OCI-LY1 (cell line): ENCODE measurements around the gene SPIRE2.
"Not testable (repeated sequence)": the region's sequence is repeated elsewhere in the genome, so short reads cannot be mapped to it uniquely, and the experiment has no call there.

Source experiments
- H2AFZ ChIP-seq: fragments of 200-600 bp; sonication (generic), shearing (Covaris generic); 2 replicates; pipeline ENCODE4 v1.6.0; 2014; ENCODE audit warnings: antibody characterized with exemption, mild to moderate bottlenecking, low read length
- H3F3A ChIP-seq: fragments of 200-600 bp; sonication (generic), shearing (Covaris generic); 2 replicates; pipeline ENCODE4 v1.6.0; 2014; ENCODE audit warnings: mild to moderate bottlenecking, antibody characterized with exemption, low read length, moderate library complexity; ENCODE audit not compliant: insufficient read depth
- H3K27ac ChIP-seq: fragments of 200-600 bp; sonication (generic); 2 replicates; pipeline ENCODE4 v1.5.1; 2014; ENCODE audit warnings: low read length, mixed run types, mild to moderate bottlenecking, low read depth; ENCODE audit not compliant: poor library complexity, severe bottlenecking
- H3K27me3 ChIP-seq: fragments of 200-600 bp; sonication (generic); 2 replicates; pipeline ENCODE4 v1.6.0; 2014; ENCODE audit warnings: antibody characterized with exemption, mild to moderate bottlenecking, low read length, moderate library complexity; ENCODE audit not compliant: insufficient read depth
- H3K36me3 ChIP-seq: fragments of 200-600 bp; sonication (generic); 2 replicates; pipeline ENCODE4 v1.6.1; 2014; ENCODE audit warnings: mild to moderate bottlenecking, antibody characterized with exemption, low read length, moderate library complexity, mixed read lengths; ENCODE audit not compliant: insufficient read depth
- H3K4me1 ChIP-seq: fragments of 200-600 bp; sonication (generic); 2 replicates; pipeline ENCODE4 v1.5.1; 2014; ENCODE audit warnings: mild to moderate bottlenecking, low read length, moderate library complexity; ENCODE audit not compliant: insufficient read depth, severe bottlenecking
- H3K4me2 ChIP-seq: fragments of 200-600 bp; sonication (generic), shearing (Covaris generic); 2 replicates; pipeline ENCODE4 v1.6.1; 2014; ENCODE audit warnings: low read length
- H3K4me3 ChIP-seq: fragments of 200-600 bp; sonication (generic); 2 replicates; pipeline ENCODE4 v1.5.1; 2014; ENCODE audit warnings: low read length, low read depth, mild to moderate bottlenecking, mixed read lengths; ENCODE audit not compliant: poor library complexity, severe bottlenecking
- H3K79me2 ChIP-seq: fragments of 200-600 bp; shearing (Covaris generic); 2 replicates; pipeline ENCODE4 v1.6.1; 2016; ENCODE audit warnings: mixed run types, low read length, mixed read lengths; ENCODE audit not compliant: insufficient read depth
- H3K9ac ChIP-seq: fragments of 200-600 bp; sonication (generic), shearing (Covaris generic); 2 replicates; pipeline ENCODE4 v1.6.1; 2014; ENCODE audit warnings: mild to moderate bottlenecking, low read length, mixed read lengths
- H3K9me2 ChIP-seq: fragments of 200-600 bp; sonication (generic), shearing (Covaris generic); 2 replicates; pipeline ENCODE4 v1.6.1; 2014; ENCODE audit warnings: low read depth, mild to moderate bottlenecking, low read length, mixed read lengths
- H3K9me3 ChIP-seq: fragments of 200-600 bp; shearing (Covaris generic); 2 replicates; pipeline ENCODE4 v1.6.1; 2014; ENCODE audit warnings: low read length, mixed read lengths
- H4K20me1 ChIP-seq: fragments of 200-600 bp; sonication (generic), shearing (Covaris generic); 2 replicates; pipeline ENCODE4 v1.6.0; 2016; ENCODE audit warnings: mild to moderate bottlenecking, low read length; ENCODE audit not compliant: insufficient read depth
- EZH2 ChIP-seq: fragments of 200-600 bp; sonication (generic), shearing (Covaris generic); IDR thresholded peaks from 2 replicates; pipeline ENCODE4 v1.8.0; 2017; ENCODE audit warnings: borderline replicate concordance, mixed run types, mild to moderate bottlenecking, antibody characterized with exemption, low read length, moderate library complexity, mixed read lengths
- TF ChIP-seq, protein P1 (sequence below): fragments of 200-600 bp; sonication (generic), shearing (Covaris generic); IDR thresholded peaks from 2 replicates; pipeline ENCODE4 v1.5.1; 2017; ENCODE audit warnings: mild to moderate bottlenecking, antibody characterized with exemption, low read length, moderate library complexity, mixed read lengths

The SPIRE2 gene

DNA sequence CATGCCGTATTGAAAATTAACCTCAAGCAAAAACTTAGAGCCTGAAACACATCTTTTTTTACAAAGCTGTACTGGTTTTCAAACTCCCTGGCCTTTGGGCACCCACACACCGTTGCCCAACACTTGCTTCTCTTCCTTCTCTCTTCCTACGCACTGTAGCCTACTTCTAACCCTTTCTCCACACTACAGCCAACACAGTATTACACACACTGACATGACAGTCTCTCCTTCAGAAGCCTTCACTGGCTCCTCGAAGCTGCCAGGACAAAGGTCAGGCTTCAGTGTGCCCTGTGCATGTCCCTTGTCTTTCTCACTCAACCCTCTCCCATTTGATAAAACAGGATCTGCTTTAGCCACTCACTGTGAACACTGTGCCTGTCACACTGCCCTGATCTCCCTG is 19.8 kb upstream of the SPIRE2 start:
- no peak overlapping the region for H2AFZ ChIP-seq
- TF ChIP-seq, protein P1, sequence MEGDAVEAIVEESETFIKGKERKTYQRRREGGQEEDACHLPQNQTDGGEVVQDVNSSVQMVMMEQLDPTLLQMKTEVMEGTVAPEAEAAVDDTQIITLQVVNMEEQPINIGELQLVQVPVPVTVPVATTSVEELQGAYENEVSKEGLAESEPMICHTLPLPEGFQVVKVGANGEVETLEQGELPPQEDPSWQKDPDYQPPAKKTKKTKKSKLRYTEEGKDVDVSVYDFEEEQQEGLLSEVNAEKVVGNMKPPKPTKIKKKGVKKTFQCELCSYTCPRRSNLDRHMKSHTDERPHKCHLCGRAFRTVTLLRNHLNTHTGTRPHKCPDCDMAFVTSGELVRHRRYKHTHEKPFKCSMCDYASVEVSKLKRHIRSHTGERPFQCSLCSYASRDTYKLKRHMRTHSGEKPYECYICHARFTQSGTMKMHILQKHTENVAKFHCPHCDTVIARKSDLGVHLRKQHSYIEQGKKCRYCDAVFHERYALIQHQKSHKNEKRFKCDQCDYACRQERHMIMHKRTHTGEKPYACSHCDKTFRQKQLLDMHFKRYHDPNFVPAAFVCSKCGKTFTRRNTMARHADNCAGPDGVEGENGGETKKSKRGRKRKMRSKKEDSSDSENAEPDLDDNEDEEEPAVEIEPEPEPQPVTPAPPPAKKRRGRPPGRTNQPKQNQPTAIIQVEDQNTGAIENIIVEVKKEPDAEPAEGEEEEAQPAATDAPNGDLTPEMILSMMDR = no peak
- TF ChIP-seq EZH2 = no peak
- H3K79me2 ChIP-seq = 0 out of 2 replicates have a peak, but pooled peaks cover under 1% of the 10 kb centered on the region
- H3K36me3 ChIP-seq = peaks cover 91% of the 10 kb centered on the region
- H3K27me3 ChIP-seq = no peaks in the 10 kb centered on the region
- no peak overlapping the region for H3K4me2 ChIP-seq
- no peaks in the 10 kb centered on the region for H3K9me3 ChIP-seq
- no peak overlapping the region for H3K27ac ChIP-seq
- peaks cover 21% of the 10 kb centered on the region for H3K4me1 ChIP-seq
- no peak overlapping the region for H3K4me3 ChIP-seq
- H3F3A ChIP-seq = no peaks in the 10 kb centered on the region
- no peaks in the 10 kb centered on the region for H4K20me1 ChIP-seq
- no peaks in the 10 kb centered on the region for H3K9me2 ChIP-seq
- no peak overlapping the region for H3K9ac ChIP-seq

- no peaks in the 10 kb centered on the region for H3F3A ChIP-seq
- no peaks in the 10 kb centered on the region for H3K9me3 ChIP-seq
- H3K79me2 ChIP-seq = peaks cover 24% of the 10 kb centered on the region
- TF ChIP-seq EZH2 = no peak
- TF ChIP-seq, protein P1 = no peak
- peak overlapping the region; percentile 38; the same call in 1 of the 2 replicates for H3K9ac ChIP-seq
- H3K27me3 ChIP-seq = no peaks in the 10 kb centered on the region
- H3K4me3 ChIP-seq = peak overlapping the region; percentile 17
- H3K27ac ChIP-seq = peak overlapping the region; percentile 85
- peak overlapping the region; percentile 40 for H3K4me2 ChIP-seq
- H3K9me2 ChIP-seq = no peaks in the 10 kb centered on the region
- H3K36me3 ChIP-seq = peaks cover 76% of the 10 kb centered on the region
- H3K4me1 ChIP-seq = peaks cover 33% of the 10 kb centered on the region
- H2AFZ ChIP-seq = no peak overlapping the region
- H4K20me1 ChIP-seq = no peaks in the 10 kb centered on the region
These were observed 17.0 kb upstream of the SPIRE2 start for GRCh38 chr16:89811321-89811720.

DNA sequence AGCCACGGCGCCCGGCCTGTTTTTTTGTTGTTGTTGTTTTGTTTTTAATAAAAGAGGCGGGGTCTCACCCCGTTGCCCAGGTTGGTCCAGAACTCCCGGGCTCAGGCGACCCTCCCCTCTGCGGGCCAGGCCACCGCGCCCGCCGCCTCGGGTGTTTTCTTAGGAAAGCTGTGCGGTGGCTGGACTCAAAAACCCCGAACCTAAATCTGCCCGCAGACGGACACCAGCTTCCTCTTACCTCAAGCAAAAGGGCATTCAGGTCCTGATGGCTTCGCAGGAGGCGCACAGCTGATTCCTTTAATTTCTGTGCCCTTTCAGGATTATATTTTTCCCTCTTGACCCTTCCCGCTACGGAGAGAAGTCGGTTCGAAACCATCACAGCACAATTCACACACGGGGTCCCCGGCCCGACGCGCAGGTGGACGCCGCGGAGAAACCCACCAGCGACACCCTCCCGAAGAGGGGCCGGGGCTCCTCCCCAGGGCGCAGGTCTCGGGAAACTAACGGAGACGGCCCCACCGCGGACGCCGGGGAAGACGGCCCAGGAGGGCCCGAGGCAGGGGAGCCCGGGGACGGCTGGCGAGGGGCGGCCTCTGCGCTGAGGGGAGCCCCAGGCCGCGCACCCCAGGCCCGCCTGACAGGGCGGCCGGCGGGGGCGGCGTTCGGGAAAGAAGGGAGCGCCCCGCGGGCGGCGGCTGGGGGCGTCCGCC is 12.5 kb upstream of the SPIRE2 start:
- Histone ChIP-seq H3K4me2 (peak overlapping the region; percentile 88), H3F3A (no peaks in the 10 kb centered on the region), H3K9me3 (no peaks in the 10 kb centered on the region), H2AFZ (no peak overlapping the region), H3K9ac (peak overlapping the region; percentile 99), H3K4me3 (peak overlapping the region; percentile 99), H3K27me3 (no peaks in the 10 kb centered on the region), H4K20me1 (no peaks in the 10 kb centered on the region), H3K79me2 (peaks cover 24% of the 10 kb centered on the region), H3K27ac (peak overlapping the region; percentile 85), H3K36me3 (peaks cover 37% of the 10 kb centered on the region), H3K9me2 (no peaks in the 10 kb centered on the region), H3K4me1 (peaks cover 43% of the 10 kb centered on the region)
- no peak for TF ChIP-seq EZH2
- TF ChIP-seq, protein P1 = no peak

- not testable (repeated sequence) for H3K9me3 ChIP-seq, H3F3A ChIP-seq, H4K20me1 ChIP-seq, H3K27ac ChIP-seq, H3K4me2 ChIP-seq, H2AFZ ChIP-seq, H3K4me3 ChIP-seq, H3K27me3 ChIP-seq, H3K36me3 ChIP-seq, H3K9me2 ChIP-seq, H3K9ac ChIP-seq
- peaks cover 23% of the 10 kb centered on the region for H3K4me1 ChIP-seq
- H3K79me2 ChIP-seq = peaks cover 19% of the 10 kb centered on the region
These were observed 9.3 kb upstream of the SPIRE2 start for GRCh38 chr16:89818851-89819403.

- not testable (repeated sequence) for H3K9ac ChIP-seq, H3K27ac ChIP-seq, H2AFZ ChIP-seq, H3K4me3 ChIP-seq, H3K36me3 ChIP-seq, H3K4me2 ChIP-seq, H3K27me3 ChIP-seq, H3F3A ChIP-seq, H3K9me2 ChIP-seq, H3K9me3 ChIP-seq, H4K20me1 ChIP-seq
- Histone ChIP-seq H3K4me1 (peaks cover 18% of the 10 kb centered on the region), H3K79me2 (peaks cover 14% of the 10 kb centered on the region)
These were observed 8.8 kb upstream of the SPIRE2 start for GRCh38 chr16:89819448-89819847.
